Calu3 (cell line): ENCODE measurements around the gene LRP10. TPM values are rescaled to one million over a fixed set of nuclear protein-coding genes. Genes with fewer than 3 reads are reported as not detected.
A peak's percentile ranks its signal among the peaks of the same experiment; 100 is the strongest.

ENCODE experiments used
- BruUV-seq: library from RNA; stranded (reverse); fragments of 400-500 nt; replicated peaks from 2 replicates; lab custom pipeline; 2021; lab: Mats Ljungman, UMichigan
- CTCF ChIA-PET: fragments of 300-600 bp; sonication (Branson Sonifier 250); formaldehyde crosslinking; loops from one replicate; lab custom pipeline; 2022; ENCODE audit warnings: antibody characterized with exemption; lab: Charles Lee
- DNase-seq: peaks from one replicate; pipeline ENCODE4 v3.0.0; 2022
- H3K27ac Mint-ChIP-seq: one replicate; pipeline ENCODE4 v1.8.0; 2022; ENCODE audit warnings: mixed read lengths; ENCODE audit not compliant: unreplicated experiment
- H3K27me3 Mint-ChIP-seq: one replicate; pipeline ENCODE4 v1.8.0; 2022; ENCODE audit warnings: mixed read lengths; ENCODE audit not compliant: unreplicated experiment
- H3K36me3 Mint-ChIP-seq: one replicate; pipeline ENCODE4 v1.8.0; 2022; ENCODE audit warnings: mild to moderate bottlenecking, moderate library complexity, mixed read lengths; ENCODE audit not compliant: insufficient read depth, unreplicated experiment
- H3K4me1 Mint-ChIP-seq: one replicate; pipeline ENCODE4 v1.8.0; 2022; ENCODE audit warnings: mild to moderate bottlenecking, low read depth, mixed read lengths; ENCODE audit not compliant: unreplicated experiment
- H3K4me3 Mint-ChIP-seq: one replicate; pipeline ENCODE4 v1.8.0; 2022; ENCODE audit warnings: mild to moderate bottlenecking, low read depth, moderate library complexity, mixed read lengths; ENCODE audit not compliant: unreplicated experiment
- H3K9me3 Mint-ChIP-seq: one replicate; pipeline ENCODE4 v1.8.0; 2022; ENCODE audit warnings: low read depth, mixed read lengths; ENCODE audit not compliant: unreplicated experiment
- intact Hi-C: fragments of 100-400 bp; cut with micrococcal nuclease; formaldehyde crosslinking; loops from one replicate; pipeline ENCODE4 v1.10.0; 2022; ENCODE audit not compliant: unreplicated experiment
- total RNA-seq: library from RNA; stranded (reverse); gene quantifications from 2 replicates; pipeline ENCODE4 v1.2.3, GENCODE V29; 2022
- TF ChIP-seq, protein P1 (sequence below): fragments of 200-600 bp; IDR thresholded peaks from one replicate; pipeline ENCODE4 v1.8.0; 2022; ENCODE audit warnings: antibody characterized with exemption; ENCODE audit not compliant: unreplicated experiment

Gene LRP10
- total RNA-seq, 1 experiment from 2014 or later = 112 TPM

DNA sequence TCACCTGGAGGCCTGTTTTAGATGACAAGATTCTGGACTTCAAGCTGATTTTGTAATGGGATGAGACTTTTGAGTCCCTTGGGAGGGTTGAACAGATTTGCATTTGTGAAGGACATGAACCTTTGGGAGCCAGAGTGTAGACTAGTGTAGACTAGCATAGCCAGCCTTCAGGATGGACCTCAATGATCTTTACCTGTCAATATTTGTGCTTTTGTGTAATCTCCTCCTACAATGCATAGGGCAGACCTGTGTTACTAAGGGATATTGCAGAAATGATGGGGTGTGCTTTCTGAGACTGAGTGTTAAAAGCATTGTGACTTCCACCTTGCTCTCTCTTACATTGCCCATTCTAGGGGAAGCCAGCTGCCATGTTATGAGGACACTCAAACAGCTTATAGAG is 9.9 kb upstream of the LRP10 start:
- no TSS peak for BruUV-seq
- no peaks in the 10 kb centered on the region for H3K27me3 Mint-ChIP-seq
- H3K9me3 Mint-ChIP-seq = no peaks in the 10 kb centered on the region
- intact Hi-C loops = no loop called here
- CTCF ChIA-PET = no interaction called here
- no peak for DNase-seq
- no peak overlapping the region for H3K4me3 Mint-ChIP-seq
- H3K36me3 Mint-ChIP-seq = no peaks in the 10 kb centered on the region
- no peak overlapping the region for H3K27ac Mint-ChIP-seq
- H3K4me1 Mint-ChIP-seq = peaks cover 5% of the 10 kb centered on the region
- TF ChIP-seq, protein P1, sequence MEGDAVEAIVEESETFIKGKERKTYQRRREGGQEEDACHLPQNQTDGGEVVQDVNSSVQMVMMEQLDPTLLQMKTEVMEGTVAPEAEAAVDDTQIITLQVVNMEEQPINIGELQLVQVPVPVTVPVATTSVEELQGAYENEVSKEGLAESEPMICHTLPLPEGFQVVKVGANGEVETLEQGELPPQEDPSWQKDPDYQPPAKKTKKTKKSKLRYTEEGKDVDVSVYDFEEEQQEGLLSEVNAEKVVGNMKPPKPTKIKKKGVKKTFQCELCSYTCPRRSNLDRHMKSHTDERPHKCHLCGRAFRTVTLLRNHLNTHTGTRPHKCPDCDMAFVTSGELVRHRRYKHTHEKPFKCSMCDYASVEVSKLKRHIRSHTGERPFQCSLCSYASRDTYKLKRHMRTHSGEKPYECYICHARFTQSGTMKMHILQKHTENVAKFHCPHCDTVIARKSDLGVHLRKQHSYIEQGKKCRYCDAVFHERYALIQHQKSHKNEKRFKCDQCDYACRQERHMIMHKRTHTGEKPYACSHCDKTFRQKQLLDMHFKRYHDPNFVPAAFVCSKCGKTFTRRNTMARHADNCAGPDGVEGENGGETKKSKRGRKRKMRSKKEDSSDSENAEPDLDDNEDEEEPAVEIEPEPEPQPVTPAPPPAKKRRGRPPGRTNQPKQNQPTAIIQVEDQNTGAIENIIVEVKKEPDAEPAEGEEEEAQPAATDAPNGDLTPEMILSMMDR = no peak

DNA sequence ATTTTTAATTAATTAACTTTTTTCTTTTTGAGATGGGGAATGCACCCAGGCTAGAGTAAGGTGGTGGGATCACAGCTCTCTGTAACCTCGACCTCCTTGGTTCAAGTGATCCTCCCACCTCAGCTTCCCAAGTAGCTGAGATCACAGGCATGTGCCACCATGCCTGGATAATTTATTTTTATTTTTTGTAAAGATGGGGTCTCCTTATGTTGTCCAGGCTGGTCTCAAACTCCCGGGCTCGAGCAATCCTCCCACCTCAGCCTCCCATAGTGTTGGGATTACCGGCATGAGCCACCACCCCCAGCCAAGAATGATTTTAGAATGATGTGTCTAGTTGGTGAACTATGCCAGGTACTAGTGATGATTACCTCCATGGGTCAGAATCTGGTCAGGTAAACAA is 6.6 kb upstream of the LRP10 start:
- no peaks in the 10 kb centered on the region for H3K9me3 Mint-ChIP-seq
- TF ChIP-seq, protein P1 = no peak
- no TSS peak for BruUV-seq
- DNase-seq = no peak
- no peaks in the 10 kb centered on the region for H3K36me3 Mint-ChIP-seq
- CTCF ChIA-PET = no interaction called here
- intact Hi-C loops = no loop called here
- no peak overlapping the region for H3K27ac Mint-ChIP-seq
- H3K4me3 Mint-ChIP-seq = no peak overlapping the region
- H3K4me1 Mint-ChIP-seq = peaks cover 11% of the 10 kb centered on the region
- no peaks in the 10 kb centered on the region for H3K27me3 Mint-ChIP-seq

DNA sequence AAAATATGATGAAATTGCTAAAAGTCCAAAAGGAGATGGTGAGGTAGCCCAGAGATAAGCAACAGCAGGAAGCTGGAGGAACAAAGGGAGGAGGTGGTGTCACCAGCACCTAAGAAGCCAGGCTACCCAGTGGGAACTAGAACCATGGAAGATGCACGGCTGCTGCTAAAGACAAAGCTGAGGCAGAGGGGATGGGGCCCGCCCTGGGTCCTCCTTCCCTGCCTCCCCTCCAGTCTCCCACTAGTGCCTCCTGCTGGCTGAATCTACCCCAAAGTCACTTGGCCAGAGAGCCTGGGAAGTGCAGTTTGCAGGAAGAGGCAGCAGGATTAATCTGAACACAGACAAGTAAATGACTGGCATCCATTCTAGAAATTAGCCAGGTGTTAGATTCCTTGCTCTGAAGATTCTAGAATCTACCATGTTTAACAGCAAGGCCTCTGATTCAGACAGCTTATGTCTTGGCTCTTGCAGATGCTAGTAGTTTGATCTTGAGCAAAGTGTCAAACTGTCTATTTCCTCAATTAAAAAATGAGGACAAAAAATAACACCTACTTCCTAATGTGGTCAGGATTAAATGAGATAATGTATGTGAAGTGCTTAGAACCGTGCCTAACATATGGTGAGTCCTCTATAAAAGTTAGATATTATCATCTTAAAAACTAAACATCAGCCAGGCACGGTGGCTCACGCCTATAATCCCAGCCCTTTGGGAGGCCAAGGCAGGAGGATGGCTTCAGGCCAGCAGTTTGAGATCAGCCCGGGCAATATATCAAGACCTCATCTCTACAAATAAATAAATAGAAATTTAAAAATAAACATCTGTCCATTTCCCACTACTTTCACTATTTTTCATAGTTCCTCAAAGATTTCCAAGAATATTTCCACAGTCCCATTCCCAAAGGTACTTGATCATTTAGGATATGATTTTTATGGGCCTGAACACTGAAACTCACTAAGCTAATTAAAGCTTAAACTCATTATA is 5.8 kb upstream of the LRP10 start:
- TF ChIP-seq, protein P1 = no peak
- CTCF ChIA-PET = interaction anchor here (0.5 to 0.6 kb wide), 2 partner anchors 70 to 463 kb away, joined by 3 to 5 read pairs; no protein-coding TSS in a partner anchor
- Mint-ChIP-seq H3K36me3 (peaks cover under 1% of the 10 kb centered on the region), H3K9me3 (no peaks in the 10 kb centered on the region), H3K4me3 (no peak overlapping the region), H3K27ac (no peak overlapping the region), H3K4me1 (peaks cover 11% of the 10 kb centered on the region), H3K27me3 (no peaks in the 10 kb centered on the region)
- no peak for DNase-seq
- BruUV-seq = no TSS peak
- intact Hi-C loops = no loop called here

DNA sequence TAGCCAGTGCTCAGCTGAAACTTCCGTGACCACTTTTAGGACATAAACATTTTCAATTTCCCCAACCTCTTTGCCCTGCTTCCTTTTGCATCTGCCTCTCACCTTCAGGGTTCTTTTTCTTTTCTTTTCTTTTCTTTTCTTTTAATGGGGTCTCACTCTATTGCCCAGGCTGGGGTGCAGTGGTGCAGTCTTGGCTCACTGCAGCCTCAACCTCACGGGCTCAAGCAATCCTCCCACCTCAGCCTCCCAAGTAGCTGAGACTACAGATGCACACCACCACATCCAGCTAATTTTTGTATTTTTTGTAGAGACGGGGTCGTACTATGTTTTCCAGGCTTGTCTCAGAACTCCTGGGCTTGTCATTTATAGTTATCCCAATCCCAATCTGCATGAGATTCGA is 4.7 kb upstream of the LRP10 start:
- Mint-ChIP-seq H3K9me3 (no peaks in the 10 kb centered on the region), H3K27ac (peak overlapping the region; percentile 12), H3K36me3 (peaks cover 12% of the 10 kb centered on the region), H3K4me1 (peaks cover 11% of the 10 kb centered on the region), H3K4me3 (no peak overlapping the region), H3K27me3 (no peaks in the 10 kb centered on the region)
- DNase-seq = no peak
- TF ChIP-seq, protein P1 = no peak
- no TSS peak for BruUV-seq
- CTCF ChIA-PET = no interaction called here
- intact Hi-C loops = no loop called here
